CD14-positive monocyte (primary cell): ENCODE measurements around the gene CHID1. TPM values are rescaled to one million over a fixed set of nuclear protein-coding genes. Genes with fewer than 3 reads are reported as not detected.

Experiments used
- DNase-seq, 3 donors: peaks; one replicate each; pipeline ENCODE4 v3.0.0-alpha.2; 2011 to 2022
- H2AFZ ChIP-seq: 2 replicates; pipeline ENCODE4 v1.6.0; 2012; ENCODE audit warnings: mild to moderate bottlenecking, low read depth, low read length, inconsistent platforms; ENCODE audit not compliant: insufficient read depth, poor library complexity, severe bottlenecking
- H3K27ac ChIP-seq, 2 donors: 1 replicate in 1 of 2; 2 replicates in 1 of 2; pipeline ENCODE4 v1.5.1; 2012 to 2013; ENCODE audit warnings: low read length in 2 of 2, control low read depth in 1 of 2, inconsistent platforms in 1 of 2, low read depth in 1 of 2, mild to moderate bottlenecking in 1 of 2
- H3K27me3 ChIP-seq, 2 donors: one replicate each; pipeline versions ENCODE4 v1.6.0 to v1.6.1; 2011 to 2013; ENCODE audit warnings: low read length in 2 of 2; ENCODE audit not compliant: control insufficient read depth in 2 of 2, insufficient read depth in 2 of 2
- H3K36me3 ChIP-seq, 2 donors: replicated peaks in 1 of 2; 1 replicate in 1 of 2; 2 replicates in 1 of 2; pipeline versions ENCODE4 v1.5.1 to v1.6.1; 2012 to 2013; ENCODE audit warnings: low read length in 2 of 2, control low read depth in 1 of 2, inconsistent platforms in 1 of 2, mild to moderate bottlenecking in 1 of 2; ENCODE audit not compliant: insufficient read depth in 2 of 2, control insufficient read depth in 1 of 2
- H3K4me1 ChIP-seq, 2 donors: 1 replicate in 1 of 2; 2 replicates in 1 of 2; pipeline versions ENCODE4 v1.5.1 to v1.6.1; 2012 to 2013; ENCODE audit warnings: low read length in 2 of 2, control low read depth in 1 of 2, inconsistent platforms in 1 of 2, mild to moderate bottlenecking in 1 of 2, moderate library complexity in 1 of 2; ENCODE audit not compliant: insufficient read depth in 2 of 2, control insufficient read depth in 1 of 2
- H3K4me2 ChIP-seq: replicated peaks from 2 replicates; pipeline ENCODE3; 2012; ENCODE audit warnings: low read length, moderate library complexity, mild to moderate bottlenecking; ENCODE audit not compliant: poor library complexity, severe bottlenecking; ENCODE audit errors: extremely low read depth
- H3K4me3 ChIP-seq, 3 experiments: fragments of 200-600 bp in 1 of 3; sonication (generic) in 1 of 3; replicated peaks in 1 of 3; 1 replicate in 2 of 3; 2 replicates in 1 of 3; pipeline ENCODE4 v1.5.1; 2011 to 2013; ENCODE audit warnings: low read length in 3 of 3, mild to moderate bottlenecking in 3 of 3, control low read depth in 2 of 3, low read depth in 2 of 3, inconsistent platforms in 1 of 3, moderate library complexity in 1 of 3
- H3K79me2 ChIP-seq: 2 replicates; pipeline ENCODE4 v1.6.0; 2012; ENCODE audit warnings: mild to moderate bottlenecking, control low read depth, inconsistent platforms, low read length, moderate library complexity; ENCODE audit not compliant: insufficient read depth
- H3K9ac ChIP-seq: 2 replicates; pipeline ENCODE4 v1.6.0; 2017; ENCODE audit warnings: low read length, mild to moderate bottlenecking; ENCODE audit not compliant: insufficient read depth, poor library complexity, severe bottlenecking
- H3K9me3 ChIP-seq, 2 donors: replicated peaks in 1 of 2; 1 replicate in 1 of 2; 2 replicates in 1 of 2; pipeline versions ENCODE4 v1.5.1 to v1.6.1; 2012 to 2013; ENCODE audit warnings: low read length in 2 of 2, control low read depth in 1 of 2; ENCODE audit not compliant: control insufficient read depth in 1 of 2, insufficient read depth in 1 of 2
- H4K20me1 ChIP-seq: 2 replicates; pipeline ENCODE4 v1.6.0; 2012; ENCODE audit warnings: mild to moderate bottlenecking, low read length, control low read depth, moderate library complexity; ENCODE audit not compliant: insufficient read depth
- H3K27ac Mint-ChIP-seq, 7 donors: one replicate each; pipeline ENCODE4 v1.8.0; 2020; ENCODE audit warnings: mild to moderate bottlenecking in 7 of 7, mixed read lengths in 7 of 7, moderate library complexity in 6 of 7, inconsistent platforms in 2 of 7
- H3K27me3 Mint-ChIP-seq, 3 donors: one replicate each; pipeline ENCODE4 v1.8.0; 2021 to 2022; ENCODE audit warnings: low read depth in 3 of 3, mild to moderate bottlenecking in 3 of 3, mixed read lengths in 3 of 3, moderate library complexity in 3 of 3, inconsistent platforms in 1 of 3
- H3K36me3 Mint-ChIP-seq, 2 donors: one replicate each; pipeline ENCODE4 v1.8.0; 2020; ENCODE audit warnings: mixed read lengths in 2 of 2, inconsistent platforms in 1 of 2, mild to moderate bottlenecking in 1 of 2
- H3K4me1 Mint-ChIP-seq: one replicate; pipeline ENCODE4 v1.8.0; 2020; ENCODE audit warnings: mild to moderate bottlenecking, mixed read lengths
- H3K4me3 Mint-ChIP-seq, 2 donors: one replicate each; pipeline ENCODE4 v1.8.0; 2020; ENCODE audit warnings: mild to moderate bottlenecking in 2 of 2, mixed read lengths in 2 of 2, moderate library complexity in 1 of 2
- H3K9me3 Mint-ChIP-seq, 7 donors: one replicate each; pipeline ENCODE4 v1.8.0; 2020 to 2022; ENCODE audit warnings: mixed read lengths in 7 of 7, mild to moderate bottlenecking in 6 of 7, moderate library complexity in 6 of 7, inconsistent platforms in 2 of 7
- CTCF ChIP-seq: fragments of 200-600 bp; IDR thresholded peaks from one replicate; pipeline ENCODE4 v1.8.0; 2022; ENCODE audit warnings: antibody characterized with exemption, mild to moderate bottlenecking
- WGBS: methylation state at CpG from one replicate; pipeline ENCODE4 v1.1.5; 2013; ENCODE audit warnings: missing lambda C conversion rate; ENCODE audit not compliant: insufficient coverage; 5-methylcytosine and 5-hydroxymethylcytosine counted together
- intact Hi-C, 2 donors: fragments of 100-400 bp; cut with micrococcal nuclease; formaldehyde crosslinking; loops; one replicate each; pipeline versions ENCODE4 v1.15.0 to v1.15.1; 2023
- polyA plus RNA-seq, 3 donors: library from polyadenylated mRNA; depleted of rRNA in 1 of 3; unstranded in 2 of 3; stranded (reverse) in 1 of 3; fragments of 300-500 nt in 2 of 3; fragments of >200 nt in 1 of 3; fragmentation: Illumina TruSeq in 2 of 3; gene quantifications; 1 replicate in 2 of 3; 2 replicates in 1 of 3; pipeline ENCODE4 v1.2.3, GENCODE V29; 2012 to 2021
- small RNA-seq: library from RNA; depleted of rRNA; stranded (forward); fragments of <200 nt; gene quantifications from one replicate; pipeline ENCODE3, GENCODE V24; 2012; ENCODE audit warnings: low read depth; ENCODE audit not compliant: insufficient read length

Gene CHID1
- polyA plus RNA-seq, 3 donors: 23.2 to 45.4 (median 45.0) TPM

GRCh38 chr11:818396-819128 lies 92.0 kb downstream of the CHID1 start, which contains the start of gene PNPLA2:
TSS of gene PNPLA2 (plus strand) at chr11:818914. CDS start at chr11:819719, 805 bp downstream.
- H3K36me3 Mint-ChIP-seq: peaks cover 13 to 25% of the 10 kb centered on the region in 2 donors
- DNase-seq: peak in 1 of 3 donors; percentile 39
- Histone ChIP-seq H3K79me2 (peaks cover 45% of the 10 kb centered on the region), H4K20me1 (peaks cover 38% of the 10 kb centered on the region), H3K27ac (peak within 1 kb of the TSS; percentile 85 to 91), H3K9ac (peak within 1 kb of the TSS; percentile 86), H2AFZ (peak within 1 kb of the TSS; percentile 93), H3K4me3 (peak within 1 kb of the TSS; percentile 71 to 97 (median 87)), H3K9me3 (no peaks in the 10 kb centered on the region), H3K4me1 (peaks cover 40 to 45% of the 10 kb centered on the region in 2 donors), H3K36me3 (peaks cover 8 to 13% of the 10 kb centered on the region in 2 donors), H3K27me3 (no peaks in the 10 kb centered on the region), H3K4me2 (peak within 1 kb of the TSS; percentile 100)
- no peaks in the 10 kb centered on the region for H3K9me3 Mint-ChIP-seq
- peak within 1 kb of the TSS; percentile 88 to 91 for H3K4me3 Mint-ChIP-seq
- H3K27ac Mint-ChIP-seq: peak within 1 kb of the TSS; percentile 91 to 98 (median 97)
- H3K27me3 Mint-ChIP-seq: peaks cover 0 to 10% (median 2%) of the 10 kb centered on the region in 3 donors
- intact Hi-C loops: loop anchor here in 1 of 2 donors (1.0 kb wide), 1 partner anchor 9 kb away; the partner anchor contains the start of gene RPLP2
- peaks cover 30% of the 10 kb centered on the region for H3K4me1 Mint-ChIP-seq
- WGBS: 27% methylated on average over 19 of the region's 20 CpGs
- TF ChIP-seq CTCF: no peak

Small RNA genes within 50 kb of the gene (small RNA-seq; reads per million reads assigned to genes)
- gene RNU6-1025P: not detected

Other genes starting within 250 kb of the CHID1 start
- gene DEAF1, start 215.6 kb downstream of the CHID1 start, polyA plus RNA-seq: 10 to 100 TPM; 18.0 to 22.3 (median 22.2) TPM
- gene TMEM80, start 215.0 kb downstream of the CHID1 start, polyA plus RNA-seq: 10 to 100 TPM; 31.6 to 69.4 (median 37.3) TPM
- gene EPS8L2, start 204.6 kb downstream of the CHID1 start, polyA plus RNA-seq: under 1 TPM in 1 of 3 donors, not detected in 2; 0.55 TPM
- gene TALDO1, start 163.3 kb downstream of the CHID1 start, polyA plus RNA-seq: 1,000 to 10,000 TPM in 2 of 3 donors, 100 to 1,000 TPM in 1; 502 to 1,249 (median 1,224) TPM
- 10 to 100 TPM in 1 of 3 donors, 1 to 10 TPM in 2; 4.5 to 45.6 (median 4.6) TPM for gene GATD1, start 133.3 kb downstream of the CHID1 start, polyA plus RNA-seq
- gene CEND1, start 120.7 kb downstream of the CHID1 start, polyA plus RNA-seq: not detected
- 10 to 100 TPM in 1 of 3 donors, 1 to 10 TPM in 2; 4.4 to 20.9 (median 5.6) TPM for gene SLC25A22, start 112.5 kb downstream of the CHID1 start, polyA plus RNA-seq
- gene PIDD1, start 105.6 kb downstream of the CHID1 start, polyA plus RNA-seq: 10 to 100 TPM in 1 of 3 donors, 1 to 10 TPM in 2; 1.6 to 25.2 (median 2.6) TPM
- 1,000 to 10,000 TPM in 1 of 3 donors, 100 to 1,000 TPM in 2; 879 to 1,191 (median 990) TPM for gene RPLP2, start 100.8 kb downstream of the CHID1 start, polyA plus RNA-seq
- gene PNPLA2, start 91.9 kb downstream of the CHID1 start, polyA plus RNA-seq: 100 to 1,000 TPM in 1 of 3 donors, 10 to 100 TPM in 2; 26.8 to 321 (median 35.0) TPM
- 10 to 100 TPM in 1 of 3 donors, 1 to 10 TPM in 2; 1.0 to 11.0 (median 1.4) TPM for gene CRACR2B, start 82.9 kb downstream of the CHID1 start, polyA plus RNA-seq
- 100 to 1,000 TPM in 1 of 3 donors, 10 to 100 TPM in 2; 18.1 to 200 (median 57.4) TPM for gene CD151, start 77.9 kb downstream of the CHID1 start, polyA plus RNA-seq
- 100 to 1,000 TPM in 2 of 3 donors, 10 to 100 TPM in 1; 93.9 to 133 (median 110) TPM for gene POLR2L, start 68.3 kb downstream of the CHID1 start, polyA plus RNA-seq
- gene TSPAN4, start 68.0 kb downstream of the CHID1 start, polyA plus RNA-seq: 10 to 100 TPM; 52.6 to 75.5 (median 63.1) TPM
- gene AP2A2, start 15.1 kb upstream of the CHID1 start, polyA plus RNA-seq: 10 to 100 TPM in 1 of 3 donors, 1 to 10 TPM in 2; 5.7 to 61.0 (median 8.2) TPM
- not detected for gene MUC6, start 125.9 kb upstream of the CHID1 start, polyA plus RNA-seq
- not detected for gene MUC2, start 164.1 kb upstream of the CHID1 start, polyA plus RNA-seq
- gene MUC5AC, start 247.1 kb upstream of the CHID1 start, polyA plus RNA-seq: not detected